HepG2 (cell line): ENCODE results near the gene RABGAP1L. TPM values are rescaled to one million over a fixed set of nuclear protein-coding genes. Genes with fewer than 3 reads are reported as not detected.

Source experiments
- ATF3 ChIP-seq: sonication (generic); formaldehyde crosslinking; IDR thresholded peaks from 2 replicates; pipeline ENCODE4 v1.4.0; 2020; ENCODE audit warnings: missing genetic modification reagents
- GMEB2 ChIP-seq: IDR thresholded peaks from 2 replicates; pipeline ENCODE4 v1.6.1; 2016; ENCODE audit warnings: missing biosample characterization, missing genetic modification reagents, low read depth
- NFRKB ChIP-seq: fragments of 450-650 bp; IDR thresholded peaks from 2 replicates; pipeline ENCODE4 v1.6.1; 2017
- ZBTB49 ChIP-seq: sonication (generic); formaldehyde crosslinking; IDR thresholded peaks from 2 replicates; pipeline ENCODE4 v1.4.0; 2020; ENCODE audit warnings: missing genetic modification reagents, borderline replicate concordance
- ZNF318 ChIP-seq: sonication (generic); formaldehyde crosslinking; IDR thresholded peaks from 2 replicates; pipeline ENCODE4 v1.4.0; 2020; ENCODE audit warnings: mild to moderate bottlenecking, missing genetic modification reagents
- polyA plus RNA-seq, 8 experiments: library from polyadenylated mRNA; depleted of rRNA in 3 of 8; stranded (reverse) in 7 of 8; unstranded in 1 of 8; fragments of >200 nt; fragmentation: Illumina TruSeq in 4 of 8; extraction: Trizol in 4 of 8; gene quantifications; 2 replicates each; pipeline versions ENCODE4 v1.2.1 to v1.2.3, GENCODE V29; 2011 to 2016; ENCODE audit warnings: low read depth in 4 of 8, missing spikeins in 1 of 8, mixed read lengths in 1 of 8; ENCODE audit not compliant: insufficient read depth in 1 of 8
- total RNA-seq, 5 experiments: library from RNA; depleted of rRNA; stranded (reverse); fragments of >200 nt; fragmentation: Illumina TruSeq; extraction: Trizol; gene quantifications; 2 replicates each; pipeline ENCODE4 v1.2.3, GENCODE V29; 2016; ENCODE audit warnings: low read depth in 1 of 5

RABGAP1L gene
- total and polyA plus RNA-seq, 2 of the 13 experiments (the other 11 are each of a cell fraction or from before 2014, with no cell fraction given) = 7.9 to 22.6 TPM

- TF ChIP-seq ZNF318 (CRISPR knock-in tag) = no peak
- TF ChIP-seq NFRKB = no peak
- TF ChIP-seq ZBTB49 (CRISPR knock-in tag) = no peak
- TF ChIP-seq ATF3 (CRISPR knock-in tag) = no peak
- TF ChIP-seq GMEB2 = no peak
- TF ChIP-seq, all 625 proteins: peak for 0
Observed at GRCh38 chr1:174964261-174964971, 805.1 kb downstream of the RABGAP1L start (continued).
